ENCODE measurements around the gene CPN1.

GRCh38 chr10:100020142-100020885 lies 61.4 kb downstream of the CPN1 start:
- TF ChIP-seq CTCF (IDR thresholded peaks at IDR 0.05) (no peak), POLR2A (IDR thresholded peaks at IDR 0.05; ENCODE audit: low read depth) (no peak), EP300 (IDR thresholded peaks at IDR 0.05) (no peak)

Data from esophagus muscularis mucosa (tissue), 4 donors.